Esophagus muscularis mucosa (tissue), 3 donors: ENCODE data around the gene CEBPG.

Source experiments
- CTCF ChIP-seq, 3 experiments: fragments of 200-600 bp in 2 of 3; fragments of 450-650 bp in 1 of 3; sonication (generic) in 2 of 3; IDR thresholded peaks; one replicate each; pipeline ENCODE4 v1.5.1; 2017 to 2019; ENCODE audit warnings: antibody characterized with exemption in 3 of 3, mild to moderate bottlenecking in 2 of 3, moderate library complexity in 1 of 3
- POLR2A ChIP-seq: fragments of 450-650 bp; IDR thresholded peaks from one replicate; pipeline ENCODE4 v1.6.1; 2017; ENCODE audit warnings: antibody characterized with exemption, moderate library complexity, mild to moderate bottlenecking, low read depth

GRCh38 chr19:33334271-33334670 is 39.2 kb upstream of the CEBPG start:
- TF ChIP-seq CTCF (IDR thresholded peaks at IDR 0.05) (no peak), POLR2A (no peak)
